Gastrocnemius medialis (tissue), 4 donors: Measurements from ENCODE around the gene EMX2.

Experiments used
- CTCF ChIP-seq, 5 experiments: fragments of 450-650 bp in 3 of 5; fragments of 200-600 bp in 2 of 5; sonication (generic) in 2 of 5; IDR thresholded peaks in 4 of 5; conservative IDR thresholded peaks in 1 of 5; 1 replicate in 4 of 5; 2 replicates in 1 of 5; pipeline ENCODE4 v1.5.1; 2016 to 2019; ENCODE audit warnings: antibody characterized with exemption in 5 of 5, mild to moderate bottlenecking in 3 of 5, moderate library complexity in 3 of 5
- POLR2A ChIP-seq, 2 donors: fragments of 450-650 bp; IDR thresholded peaks; one replicate each; pipeline ENCODE4 v1.6.1; 2017; ENCODE audit warnings: antibody characterized with exemption in 2 of 2, mild to moderate bottlenecking in 2 of 2, moderate library complexity in 2 of 2

- TF ChIP-seq CTCF (IDR thresholded peaks at IDR 0.05 in 4 of 5, conservative IDR thresholded peaks at IDR 0.05 in 1 of 5) (no peak), POLR2A (IDR thresholded peaks at IDR 0.05) (no peak)
Observed at GRCh38 chr10:117500456-117500855, 42.1 kb upstream of the EMX2 start.
